Measurements from ENCODE around the gene TBRG4.

TBRG4 gene

GRCh38 chr7:45104844-45105587, 6.5 kb downstream of the TBRG4 start:
- no peaks in the 10 kb centered on the region for H3K27me3 ChIP-seq
- no peaks in the 10 kb centered on the region for H3K9me3 ChIP-seq

GRCh38 chr7:45103958-45104843, 7.3 kb downstream of the TBRG4 start:
- DNase-seq, result peak in 1 of 2 donors; percentile 43
- intact Hi-C loops (cut with DNase I; ENCODE audit: low total_unique reads), result no loop called here
- TF ChIP-seq, protein P1, sequence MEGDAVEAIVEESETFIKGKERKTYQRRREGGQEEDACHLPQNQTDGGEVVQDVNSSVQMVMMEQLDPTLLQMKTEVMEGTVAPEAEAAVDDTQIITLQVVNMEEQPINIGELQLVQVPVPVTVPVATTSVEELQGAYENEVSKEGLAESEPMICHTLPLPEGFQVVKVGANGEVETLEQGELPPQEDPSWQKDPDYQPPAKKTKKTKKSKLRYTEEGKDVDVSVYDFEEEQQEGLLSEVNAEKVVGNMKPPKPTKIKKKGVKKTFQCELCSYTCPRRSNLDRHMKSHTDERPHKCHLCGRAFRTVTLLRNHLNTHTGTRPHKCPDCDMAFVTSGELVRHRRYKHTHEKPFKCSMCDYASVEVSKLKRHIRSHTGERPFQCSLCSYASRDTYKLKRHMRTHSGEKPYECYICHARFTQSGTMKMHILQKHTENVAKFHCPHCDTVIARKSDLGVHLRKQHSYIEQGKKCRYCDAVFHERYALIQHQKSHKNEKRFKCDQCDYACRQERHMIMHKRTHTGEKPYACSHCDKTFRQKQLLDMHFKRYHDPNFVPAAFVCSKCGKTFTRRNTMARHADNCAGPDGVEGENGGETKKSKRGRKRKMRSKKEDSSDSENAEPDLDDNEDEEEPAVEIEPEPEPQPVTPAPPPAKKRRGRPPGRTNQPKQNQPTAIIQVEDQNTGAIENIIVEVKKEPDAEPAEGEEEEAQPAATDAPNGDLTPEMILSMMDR (IDR thresholded peaks at IDR 0.05), result no peak

More at GRCh38 chr7:45104844-45105587, 6.5 kb downstream of the TBRG4 start:
- TF ChIP-seq, protein P1 (IDR thresholded peaks at IDR 0.05), result no peak
- Histone ChIP-seq H3K36me3 (peaks cover 87 to 94% (median 91%) of the 10 kb centered on the region in 3 donors), H3K4me1 (peaks cover 0 to 24% (median 13%) of the 10 kb centered on the region in 4 donors), H3K4me3 (no peak overlapping the region), H3K27ac (no peak overlapping the region)
- intact Hi-C loops (cut with DNase I; ENCODE audit: low total_unique reads), result no loop called here
- DNase-seq, result peak in 1 of 2 donors; percentile 48

GRCh38 chr7:45102785-45103712, 8.4 kb downstream of the TBRG4 start:
- TF ChIP-seq, protein P1 (IDR thresholded peaks at IDR 0.05), result no peak
- DNase-seq, result peak in 1 of 2 donors; percentile 42
- H3K4me1 ChIP-seq, result peaks cover 0 to 6% (median 5%) of the 10 kb centered on the region in 4 donors
- H3K27me3 ChIP-seq, result no peaks in the 10 kb centered on the region
- H3K9me3 ChIP-seq, result no peaks in the 10 kb centered on the region
- H3K36me3 ChIP-seq, result peaks cover 86 to 100% (median 88%) of the 10 kb centered on the region in 3 donors
- intact Hi-C loops (cut with DNase I; ENCODE audit: low total_unique reads), result no loop called here
- H3K4me3 ChIP-seq, result no peak overlapping the region
- no peak overlapping the region for H3K27ac ChIP-seq

More at GRCh38 chr7:45103958-45104843, 7.3 kb downstream of the TBRG4 start:
- no peaks in the 10 kb centered on the region for H3K9me3 ChIP-seq
- H3K4me3 ChIP-seq, result no peak overlapping the region
- H3K4me1 ChIP-seq, result peaks cover 0 to 17% (median 11%) of the 10 kb centered on the region in 4 donors
- no peaks in the 10 kb centered on the region for H3K27me3 ChIP-seq
- peaks cover 96 to 100% (median 96%) of the 10 kb centered on the region in 3 donors for H3K36me3 ChIP-seq
- no peak overlapping the region for H3K27ac ChIP-seq

GRCh38 chr7:45101748-45102147, 9.7 kb downstream of the TBRG4 start:
- TF ChIP-seq, protein P1 (IDR thresholded peaks at IDR 0.05), result no peak
- intact Hi-C loops (cut with DNase I; ENCODE audit: low total_unique reads), result no loop called here
- Histone ChIP-seq H3K36me3 (peaks cover 73 to 90% (median 76%) of the 10 kb centered on the region in 3 donors), H3K27ac (no peak overlapping the region), H3K4me1 (no peaks in the 10 kb centered on the region), H3K9me3 (no peaks in the 10 kb centered on the region), H3K27me3 (no peaks in the 10 kb centered on the region), H3K4me3 (no peak overlapping the region)
- DNase-seq, result peak in 1 of 2 donors; percentile 21
